Body of pancreas (tissue), 4 donors: ENCODE measurements around the gene MAGI1.

Experiments used
- CTCF ChIP-seq, 7 experiments: fragments of 450-650 bp in 4 of 7; fragments of 200-600 bp in 3 of 7; sonication (generic) in 3 of 7; IDR thresholded peaks; one replicate each; pipeline ENCODE4 v1.5.1; 2016 to 2019; ENCODE audit warnings: antibody characterized with exemption in 7 of 7
- POLR2A ChIP-seq, 3 donors: fragments of 450-650 bp; IDR thresholded peaks; one replicate each; pipeline ENCODE4 v1.6.1; 2016; ENCODE audit warnings: antibody characterized with exemption in 3 of 3, mild to moderate bottlenecking in 2 of 3

- TF ChIP-seq CTCF (IDR thresholded peaks at IDR 0.05) (no peak), POLR2A (IDR thresholded peaks at IDR 0.05) (no peak)
Measured at GRCh38 chr3:65617209-65617608, 421.5 kb downstream of the MAGI1 start.
